Stomach smooth muscle (tissue), 2 donors: ENCODE measurements around the gene POLG2.

Experiments
- H3K27ac ChIP-seq: one replicate; pipeline ENCODE4 v1.7.0; 2013; ENCODE audit warnings: mild to moderate bottlenecking, low read length, inconsistent platforms
- H3K27me3 ChIP-seq, 2 donors: one replicate each; pipeline ENCODE4 v1.7.0; 2013; ENCODE audit warnings: low read length in 2 of 2; ENCODE audit not compliant: insufficient read depth in 2 of 2, control insufficient read depth in 1 of 2
- H3K36me3 ChIP-seq, 2 donors: one replicate each; pipeline ENCODE4 v1.7.0; 2013; ENCODE audit warnings: low read length in 2 of 2; ENCODE audit not compliant: control insufficient read depth in 2 of 2, insufficient read depth in 2 of 2
- H3K4me1 ChIP-seq: one replicate; pipeline ENCODE4 v1.7.0; 2013; ENCODE audit warnings: low read length; ENCODE audit not compliant: control insufficient read depth, insufficient read depth
- H3K4me3 ChIP-seq, 2 donors: one replicate each; pipeline ENCODE4 v1.7.0; 2013; ENCODE audit warnings: low read length in 2 of 2
- H3K9ac ChIP-seq, 2 donors: one replicate each; pipeline ENCODE4 v1.7.0; 2013; ENCODE audit warnings: low read length in 2 of 2, mild to moderate bottlenecking in 1 of 2
- H3K9me3 ChIP-seq, 2 donors: one replicate each; pipeline ENCODE4 v1.7.0; 2013; ENCODE audit warnings: low read length in 2 of 2; ENCODE audit not compliant: control insufficient read depth in 2 of 2
- donor health status: healthy.
- donor health status: Pancreatic carcinoma.

Gene POLG2

GRCh38 chr17:64531955-64532371, 35.1 kb upstream of the POLG2 start:
- Histone ChIP-seq H3K9me3 (no peaks in the 10 kb centered on the region), H3K4me1 (no peaks in the 10 kb centered on the region), H3K9ac (no peak overlapping the region), H3K27me3 (no peaks in the 10 kb centered on the region), H3K36me3 (peaks cover 67 to 71% of the 10 kb centered on the region in 2 donors), H3K4me3 (no peak overlapping the region), H3K27ac (no peak overlapping the region)

GRCh38 chr17:64529221-64529620, 32.4 kb upstream of the POLG2 start:
- no peak overlapping the region for H3K9ac ChIP-seq
- peaks cover 62 to 71% of the 10 kb centered on the region in 2 donors for H3K36me3 ChIP-seq
- H3K4me1 ChIP-seq = no peaks in the 10 kb centered on the region
- H3K4me3 ChIP-seq = no peak overlapping the region
- no peaks in the 10 kb centered on the region for H3K27me3 ChIP-seq
- H3K27ac ChIP-seq = no peak overlapping the region
- H3K9me3 ChIP-seq = no peaks in the 10 kb centered on the region

- H3K27ac ChIP-seq = no peak overlapping the region
- no peaks in the 10 kb centered on the region for H3K4me1 ChIP-seq
- no peak overlapping the region for H3K9ac ChIP-seq
- H3K27me3 ChIP-seq = no peaks in the 10 kb centered on the region
- no peaks in the 10 kb centered on the region for H3K9me3 ChIP-seq
- no peak overlapping the region for H3K4me3 ChIP-seq
- H3K36me3 ChIP-seq = peaks cover 50 to 67% of the 10 kb centered on the region in 2 donors
These were observed 31.1 kb upstream of the POLG2 start for GRCh38 chr17:64527914-64528313.

- Histone ChIP-seq H3K4me3 (no peak overlapping the region), H3K9me3 (no peaks in the 10 kb centered on the region), H3K27ac (no peak overlapping the region), H3K36me3 (peaks cover 33 to 49% of the 10 kb centered on the region in 2 donors), H3K4me1 (no peaks in the 10 kb centered on the region), H3K9ac (no peak overlapping the region), H3K27me3 (no peaks in the 10 kb centered on the region)
These were observed 23.5 kb upstream of the POLG2 start for GRCh38 chr17:64520359-64520758.

- no peaks in the 10 kb centered on the region for H3K27me3 ChIP-seq
- H3K9ac ChIP-seq = no peak overlapping the region
- no peak overlapping the region for H3K27ac ChIP-seq
- no peak overlapping the region for H3K4me3 ChIP-seq
- no peaks in the 10 kb centered on the region for H3K9me3 ChIP-seq
- peaks cover 34 to 47% of the 10 kb centered on the region in 2 donors for H3K36me3 ChIP-seq
- H3K4me1 ChIP-seq = no peaks in the 10 kb centered on the region
These were observed 22.7 kb upstream of the POLG2 start for GRCh38 chr17:64519601-64520000.

GRCh38 chr17:64515829-64516228, 19.0 kb upstream of the POLG2 start:
- Histone ChIP-seq H3K27ac (no peak overlapping the region), H3K27me3 (no peaks in the 10 kb centered on the region), H3K4me3 (no peak overlapping the region), H3K4me1 (no peaks in the 10 kb centered on the region), H3K9ac (no peak overlapping the region), H3K9me3 (no peaks in the 10 kb centered on the region), H3K36me3 (peaks cover 32 to 49% of the 10 kb centered on the region in 2 donors)

GRCh38 chr17:64515419-64515818, 18.6 kb upstream of the POLG2 start:
- no peaks in the 10 kb centered on the region for H3K27me3 ChIP-seq
- no peak overlapping the region for H3K9ac ChIP-seq
- H3K27ac ChIP-seq = no peak overlapping the region
- no peak overlapping the region for H3K4me3 ChIP-seq
- H3K36me3 ChIP-seq = peaks cover 31 to 47% of the 10 kb centered on the region in 2 donors
- H3K4me1 ChIP-seq = no peaks in the 10 kb centered on the region
- H3K9me3 ChIP-seq = no peaks in the 10 kb centered on the region

- Histone ChIP-seq H3K9me3 (no peaks in the 10 kb centered on the region), H3K27ac (no peak overlapping the region), H3K27me3 (no peaks in the 10 kb centered on the region), H3K4me3 (no peak overlapping the region), H3K9ac (no peak overlapping the region), H3K4me1 (peaks cover 9% of the 10 kb centered on the region), H3K36me3 (peaks cover 11 to 35% of the 10 kb centered on the region in 2 donors)
These were observed 12.3 kb upstream of the POLG2 start for GRCh38 chr17:64509179-64509578.

- H3K4me1 ChIP-seq = peaks cover 14% of the 10 kb centered on the region
- peaks cover 15 to 40% of the 10 kb centered on the region in 2 donors for H3K36me3 ChIP-seq
- peak overlapping the region in 1 of 2 donors; percentile 100 for H3K4me3 ChIP-seq
- H3K27me3 ChIP-seq = no peaks in the 10 kb centered on the region
- H3K9ac ChIP-seq = no peak overlapping the region
- H3K9me3 ChIP-seq = no peaks in the 10 kb centered on the region
- no peak overlapping the region for H3K27ac ChIP-seq
These were observed 11.8 kb upstream of the POLG2 start for GRCh38 chr17:64508683-64509082.

- H3K4me3 ChIP-seq = peak overlapping the region; percentile 98 to 100
- peak overlapping the region; percentile 100 for H3K9ac ChIP-seq
- peak overlapping the region; percentile 100 for H3K27ac ChIP-seq
- no peaks in the 10 kb centered on the region for H3K9me3 ChIP-seq
- H3K4me1 ChIP-seq = peaks cover 21% of the 10 kb centered on the region
- H3K36me3 ChIP-seq = peaks cover 28 to 43% of the 10 kb centered on the region in 2 donors
- H3K27me3 ChIP-seq = no peaks in the 10 kb centered on the region
These were observed 10.5 kb upstream of the POLG2 start for GRCh38 chr17:64507413-64507782.

- H3K9me3 ChIP-seq = no peaks in the 10 kb centered on the region
- H3K27ac ChIP-seq = peak within 1 kb of the TSS; percentile 100
- peaks cover 32 to 45% of the 10 kb centered on the region in 2 donors for H3K36me3 ChIP-seq
- H3K4me1 ChIP-seq = peaks cover 24% of the 10 kb centered on the region
- peak within 1 kb of the TSS; percentile 100 for H3K9ac ChIP-seq
- H3K4me3 ChIP-seq = peak within 1 kb of the TSS; percentile 98 to 100
- no peaks in the 10 kb centered on the region for H3K27me3 ChIP-seq
These were observed 9.9 kb upstream of the POLG2 start, which contains the start of gene CEP95 for GRCh38 chr17:64506576-64507412. TSS of gene CEP95 (plus strand) at chr17:64506977. CDS start at chr17:64507098, 121 bp downstream.
